CD4-positive, alpha-beta T cell (primary cell): ENCODE measurements around the gene PEF1. TPM values are rescaled to one million over a fixed set of nuclear protein-coding genes. Genes with fewer than 3 reads are reported as not detected.

Experiments used
- ATAC-seq: fragments of 200-7000 bp; cut with Tn5 transposase; one replicate; pipeline ENCODE4 v1.10.0; 2022; ENCODE audit warnings: mild to moderate bottlenecking; ENCODE audit not compliant: poor library complexity
- CTCF ChIA-PET: fragments of 350-600 bp; sonication (Branson Sonifier 250); formaldehyde crosslinking; loops from one replicate; lab custom pipeline; 2021; ENCODE audit warnings: antibody characterized with exemption, inconsistent platforms; lab: Charles Lee
- POLR2A ChIA-PET: fragments of 350-600 bp; sonication (Branson Sonifier 250); formaldehyde crosslinking; loops from one replicate; lab custom pipeline; 2021; ENCODE audit warnings: antibody characterized with exemption, inconsistent platforms; lab: Charles Lee
- DNase-seq, 14 experiments: peaks; one replicate each; pipeline ENCODE4 v3.0.0-alpha.2; 2013 to 2020; ENCODE audit warnings: mixed read lengths in 2 of 14
- H3K27ac ChIP-seq, 2 donors: one replicate each; pipeline versions ENCODE4 v1.5.1 to v1.7.0; 2013; ENCODE audit warnings: low read length in 2 of 2, low read depth in 1 of 2, mild to moderate bottlenecking in 1 of 2
- H3K27me3 ChIP-seq, 2 experiments: 1 replicate in 1 of 2; 2 replicates in 1 of 2; pipeline versions ENCODE4 v1.6.1 to v1.7.0; 2013; ENCODE audit warnings: low read length in 2 of 2, control low read depth in 1 of 2, mild to moderate bottlenecking in 1 of 2, moderate library complexity in 1 of 2; ENCODE audit not compliant: insufficient read depth in 2 of 2, control insufficient read depth in 1 of 2
- H3K36me3 ChIP-seq: one replicate; pipeline ENCODE4 v1.6.1; 2013; ENCODE audit warnings: low read length, control low read depth; ENCODE audit not compliant: insufficient read depth
- H3K4me1 ChIP-seq: one replicate; pipeline ENCODE4 v1.6.1; 2013; ENCODE audit warnings: low read length, control low read depth; ENCODE audit not compliant: insufficient read depth
- H3K4me3 ChIP-seq: one replicate; pipeline ENCODE4 v1.5.1; 2013; ENCODE audit warnings: mild to moderate bottlenecking, low read length, moderate library complexity
- H3K9me3 ChIP-seq, 2 experiments: 1 replicate in 1 of 2; 2 replicates in 1 of 2; pipeline versions ENCODE4 v1.6.1 to v1.7.0; 2013; ENCODE audit warnings: low read length in 2 of 2, mild to moderate bottlenecking in 2 of 2, control low read depth in 1 of 2, moderate library complexity in 1 of 2; ENCODE audit not compliant: control insufficient read depth in 1 of 2, insufficient read depth in 1 of 2
- H3K27ac Mint-ChIP-seq: one replicate; pipeline ENCODE4 v1.8.0; 2020; ENCODE audit warnings: mixed read lengths
- H3K27me3 Mint-ChIP-seq: one replicate; pipeline ENCODE4 v1.8.0; 2021; ENCODE audit warnings: mixed read lengths
- H3K36me3 Mint-ChIP-seq: one replicate; pipeline ENCODE4 v1.8.0; 2021; ENCODE audit warnings: low read depth, mixed read lengths
- H3K4me1 Mint-ChIP-seq: one replicate; pipeline ENCODE4 v1.8.0; 2021; ENCODE audit warnings: low read depth, mixed read lengths
- H3K4me3 Mint-ChIP-seq: one replicate; pipeline ENCODE4 v1.8.0; 2020; ENCODE audit warnings: mild to moderate bottlenecking, mixed read lengths
- H3K9me3 Mint-ChIP-seq: one replicate; pipeline ENCODE4 v1.8.0; 2020; ENCODE audit warnings: mixed read lengths
- intact Hi-C, 2 experiments: fragments of 100-400 bp; cut with DNase I in 1 of 2; cut with micrococcal nuclease in 1 of 2; formaldehyde crosslinking; loops; one replicate each; pipeline versions ENCODE4 v1.15.1 to v1.9.0; 2023 to 2025; cut with DNase I, micrococcal nuclease
- total RNA-seq, 174 experiments: library from RNA in 2 of 174; stranded (reverse) in 2 of 174; gene quantifications; one replicate each; pipeline ENCODE4 v1.2.3 and lab custom pipeline; 2021 to 2026
- TF ChIP-seq, protein P1 (sequence below): fragments of 200-600 bp; IDR thresholded peaks from one replicate; pipeline ENCODE4 v1.8.0; 2022; ENCODE audit warnings: antibody characterized with exemption, mild to moderate bottlenecking

PEF1 gene
- total RNA-seq, 2 experiments from 2014 or later = 42.3 to 45.9 TPM

DNA sequence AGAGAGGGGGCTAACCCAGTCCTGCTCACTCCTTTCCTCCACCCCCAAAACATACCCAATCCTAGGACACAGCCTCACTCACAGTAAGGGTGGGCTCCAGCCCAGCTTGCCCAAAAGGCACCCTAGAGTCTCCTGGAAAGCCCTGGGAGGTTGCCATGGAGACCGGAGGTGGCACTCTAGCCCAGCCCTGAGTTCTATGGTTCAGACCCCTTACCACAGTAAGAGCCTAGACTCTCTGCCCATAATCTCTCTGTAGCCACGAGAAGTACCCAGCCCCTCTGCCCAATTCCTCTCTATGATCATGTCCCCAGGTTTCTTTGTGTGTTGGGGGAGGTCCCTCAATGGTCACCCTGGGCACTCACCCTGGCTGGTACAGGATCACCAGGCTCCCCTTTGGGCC is 44.7 kb upstream of the PEF1 start:
- Mint-ChIP-seq H3K4me3 (no peak overlapping the region), H3K4me1 (no peaks in the 10 kb centered on the region), H3K36me3 (no peaks in the 10 kb centered on the region), H3K27me3 (peaks cover 7% of the 10 kb centered on the region), H3K9me3 (no peaks in the 10 kb centered on the region), H3K27ac (no peak overlapping the region)
- TF ChIP-seq, protein P1, sequence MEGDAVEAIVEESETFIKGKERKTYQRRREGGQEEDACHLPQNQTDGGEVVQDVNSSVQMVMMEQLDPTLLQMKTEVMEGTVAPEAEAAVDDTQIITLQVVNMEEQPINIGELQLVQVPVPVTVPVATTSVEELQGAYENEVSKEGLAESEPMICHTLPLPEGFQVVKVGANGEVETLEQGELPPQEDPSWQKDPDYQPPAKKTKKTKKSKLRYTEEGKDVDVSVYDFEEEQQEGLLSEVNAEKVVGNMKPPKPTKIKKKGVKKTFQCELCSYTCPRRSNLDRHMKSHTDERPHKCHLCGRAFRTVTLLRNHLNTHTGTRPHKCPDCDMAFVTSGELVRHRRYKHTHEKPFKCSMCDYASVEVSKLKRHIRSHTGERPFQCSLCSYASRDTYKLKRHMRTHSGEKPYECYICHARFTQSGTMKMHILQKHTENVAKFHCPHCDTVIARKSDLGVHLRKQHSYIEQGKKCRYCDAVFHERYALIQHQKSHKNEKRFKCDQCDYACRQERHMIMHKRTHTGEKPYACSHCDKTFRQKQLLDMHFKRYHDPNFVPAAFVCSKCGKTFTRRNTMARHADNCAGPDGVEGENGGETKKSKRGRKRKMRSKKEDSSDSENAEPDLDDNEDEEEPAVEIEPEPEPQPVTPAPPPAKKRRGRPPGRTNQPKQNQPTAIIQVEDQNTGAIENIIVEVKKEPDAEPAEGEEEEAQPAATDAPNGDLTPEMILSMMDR = no peak
- ChIA-PET CTCF (no interaction called here), POLR2A (no interaction called here)
- no peak overlapping the region for H3K27ac ChIP-seq
- peaks cover 3 to 5% of the 10 kb centered on the region in 2 experiments for H3K27me3 ChIP-seq
- intact Hi-C loops = no loop called here
- no peaks in the 10 kb centered on the region for H3K36me3 ChIP-seq
- no peak for ATAC-seq
- H3K4me3 ChIP-seq = no peak overlapping the region
- no peaks in the 10 kb centered on the region for H3K9me3 ChIP-seq
- H3K4me1 ChIP-seq = no peaks in the 10 kb centered on the region
- DNase-seq = no peak

DNA sequence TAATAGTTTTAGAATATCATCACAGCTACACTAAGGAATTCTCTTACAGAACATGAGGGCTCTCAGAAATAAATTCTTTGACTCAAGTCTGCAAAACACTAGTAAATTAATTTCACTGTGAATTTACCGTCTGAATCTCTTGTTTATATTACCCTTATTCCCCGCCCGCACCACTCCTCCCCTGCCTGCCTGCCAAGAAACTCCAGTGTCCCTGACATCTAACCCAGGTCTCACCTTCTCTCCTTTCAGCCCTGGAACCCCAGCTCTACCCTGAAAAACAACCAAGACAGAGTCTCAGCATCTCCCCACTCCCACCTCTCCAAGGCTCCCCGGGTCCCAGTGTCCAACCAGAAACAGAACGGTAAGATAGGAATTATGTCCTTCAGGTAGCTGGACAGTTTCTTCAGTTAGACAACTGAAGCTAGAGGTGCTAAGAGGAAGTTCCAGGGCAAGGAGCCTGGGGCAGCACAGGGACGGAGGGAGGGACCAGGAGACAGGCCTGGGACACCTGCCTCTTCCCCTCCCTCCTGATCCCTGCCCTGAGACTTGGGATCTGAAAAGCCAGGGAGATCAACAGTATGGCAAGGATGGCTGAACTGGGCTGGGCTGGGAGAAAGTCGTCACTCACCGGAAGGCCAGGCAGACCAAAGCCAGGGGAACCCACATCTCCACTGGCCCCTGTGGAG is 43.7 kb upstream of the PEF1 start:
- H3K4me1 ChIP-seq = no peaks in the 10 kb centered on the region
- no peak for DNase-seq
- H3K27me3 ChIP-seq = peaks cover 3 to 5% of the 10 kb centered on the region in 2 experiments
- no peak overlapping the region for H3K4me3 ChIP-seq
- H3K36me3 ChIP-seq = no peaks in the 10 kb centered on the region
- TF ChIP-seq, protein P1 = no peak
- Mint-ChIP-seq H3K4me3 (no peak overlapping the region), H3K27ac (no peak overlapping the region), H3K36me3 (no peaks in the 10 kb centered on the region), H3K4me1 (no peaks in the 10 kb centered on the region), H3K27me3 (peaks cover 7% of the 10 kb centered on the region), H3K9me3 (no peaks in the 10 kb centered on the region)
- no peak overlapping the region for H3K27ac ChIP-seq
- POLR2A ChIA-PET = no interaction called here
- intact Hi-C loops = no loop called here
- ATAC-seq = no peak
- CTCF ChIA-PET = no interaction called here
- peaks cover 0 to 7% of the 10 kb centered on the region in 2 experiments for H3K9me3 ChIP-seq

DNA sequence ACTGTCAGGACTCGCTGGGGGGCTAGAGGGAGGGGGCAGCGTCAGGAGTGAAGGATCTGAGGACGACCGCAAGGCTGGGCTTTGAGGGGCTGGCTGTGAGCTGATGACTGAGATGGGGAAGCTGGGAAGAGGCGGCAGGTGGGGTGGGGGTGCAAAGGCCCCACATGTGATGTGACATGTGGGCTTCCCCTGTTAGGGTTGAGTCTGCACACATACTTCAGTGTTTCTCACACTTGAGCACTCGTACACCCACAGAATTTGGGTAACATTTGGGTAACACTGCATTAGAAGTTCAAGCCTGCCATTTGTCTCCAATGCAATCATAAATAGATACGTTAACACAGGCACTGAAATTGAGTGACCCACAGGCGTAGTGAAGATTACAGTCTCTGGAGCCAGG is 42.9 kb upstream of the PEF1 start:
- Histone ChIP-seq H3K27me3 (peaks cover 3 to 5% of the 10 kb centered on the region in 2 experiments), H3K27ac (no peak overlapping the region), H3K4me1 (no peaks in the 10 kb centered on the region), H3K4me3 (no peak overlapping the region), H3K36me3 (no peaks in the 10 kb centered on the region), H3K9me3 (peaks cover 0 to 7% of the 10 kb centered on the region in 2 experiments)
- intact Hi-C loops = no loop called here
- DNase-seq (no peak), ATAC-seq (no peak)
- no peaks in the 10 kb centered on the region for H3K9me3 Mint-ChIP-seq
- H3K4me1 Mint-ChIP-seq = no peaks in the 10 kb centered on the region
- no peak overlapping the region for H3K4me3 Mint-ChIP-seq
- peaks cover 7% of the 10 kb centered on the region for H3K27me3 Mint-ChIP-seq
- ChIA-PET CTCF (no interaction called here), POLR2A (no interaction called here)
- TF ChIP-seq, protein P1 = no peak
- H3K27ac Mint-ChIP-seq = no peak overlapping the region
- H3K36me3 Mint-ChIP-seq = no peaks in the 10 kb centered on the region
